ENCODE measurements around the gene PSG2. TPM values are rescaled to one million over a fixed set of nuclear protein-coding genes. Genes with fewer than 3 reads are reported as not detected.
"Not testable (repeated sequence)": the region's sequence is repeated elsewhere in the genome, so short reads cannot be mapped to it uniquely, and the experiment has no call there.

PSG2 gene
- polyA plus RNA-seq (ENCODE audit: insufficient read length) = not detected
- long read RNA-seq, donor 1 = 0 reads
- long read RNA-seq, donor 2 = 0 reads
- long read RNA-seq, donor 3 = 0 reads
- long read RNA-seq, donor 4 = 0 reads
- long read RNA-seq, donor 5 = 0 reads
- long read RNA-seq, donor 6 = 0 reads
- long read RNA-seq, donor 7 = 0 reads
- long read RNA-seq, donor 8 = 0 reads

DNA sequence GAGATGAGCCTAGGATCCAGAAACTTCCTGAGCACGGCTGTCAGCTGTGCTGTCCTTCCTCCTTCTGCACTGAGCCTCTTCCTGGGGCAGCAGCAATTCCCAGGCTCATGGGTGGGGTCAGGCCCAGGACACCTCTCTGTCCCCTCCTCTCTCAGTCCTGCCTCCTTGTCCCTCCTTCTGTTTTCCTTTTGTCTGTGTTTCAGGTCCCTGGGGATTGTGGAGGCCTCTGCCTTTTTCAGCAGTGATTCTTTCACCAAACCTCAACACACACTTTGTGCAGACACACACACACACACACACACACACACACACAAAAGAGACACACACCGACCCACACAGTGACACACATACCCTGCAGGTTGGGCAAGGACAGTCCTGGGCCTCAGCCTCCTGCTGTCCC, at the start of gene PSG2:
PSG2 (minus strand) TSS at position 101 of the 400 bp plus-strand sequence. CDS start 132 bp downstream, outside the sequence.
- DNase-seq = not testable (repeated sequence)

- DNase-seq = not testable (repeated sequence)
These were observed 48.9 kb upstream of the PSG2 start for GRCh38 chr19:43131281-43131842.

DNA sequence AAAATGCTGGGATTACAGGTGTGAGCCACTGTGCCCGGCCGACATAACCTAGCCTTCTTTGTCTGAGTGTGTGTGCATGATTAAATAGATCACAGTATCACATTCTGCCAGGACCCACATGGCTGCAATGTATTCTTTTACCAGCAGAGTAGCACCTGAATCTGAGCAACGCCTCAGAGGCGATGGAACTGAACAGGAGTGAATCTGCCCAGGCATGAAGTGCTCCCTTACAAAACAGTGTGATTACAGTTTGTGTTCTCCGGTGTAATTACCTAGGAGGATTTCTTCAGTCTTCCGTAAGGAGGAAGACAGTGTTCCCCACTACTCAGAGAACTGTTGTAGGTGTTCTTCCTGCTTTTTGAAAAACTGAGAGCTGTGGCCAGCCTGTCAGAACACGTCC, 46.7 kb upstream of the PSG2 start:
- not testable (repeated sequence) for DNase-seq

DNA sequence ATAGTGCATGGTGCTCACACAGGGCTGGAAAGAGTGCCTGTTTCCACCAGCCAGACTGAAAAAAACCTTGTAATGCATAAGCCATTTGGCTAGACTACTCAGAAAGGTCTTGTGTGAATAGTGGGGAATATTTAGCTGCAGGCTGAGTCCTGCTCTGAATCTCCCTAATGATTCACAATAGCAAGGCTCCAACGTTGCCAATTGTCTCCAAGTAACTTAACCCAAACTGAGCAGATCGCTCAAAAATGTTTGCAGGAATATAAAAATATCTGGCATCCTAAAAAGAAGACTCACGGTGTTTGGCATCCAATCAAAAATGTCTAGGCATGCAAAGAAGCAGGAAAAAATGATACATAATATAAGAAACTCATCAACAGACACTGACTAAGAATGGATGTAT, 44.8 kb upstream of the PSG2 start:
- DNase-seq = not testable (repeated sequence)

DNA sequence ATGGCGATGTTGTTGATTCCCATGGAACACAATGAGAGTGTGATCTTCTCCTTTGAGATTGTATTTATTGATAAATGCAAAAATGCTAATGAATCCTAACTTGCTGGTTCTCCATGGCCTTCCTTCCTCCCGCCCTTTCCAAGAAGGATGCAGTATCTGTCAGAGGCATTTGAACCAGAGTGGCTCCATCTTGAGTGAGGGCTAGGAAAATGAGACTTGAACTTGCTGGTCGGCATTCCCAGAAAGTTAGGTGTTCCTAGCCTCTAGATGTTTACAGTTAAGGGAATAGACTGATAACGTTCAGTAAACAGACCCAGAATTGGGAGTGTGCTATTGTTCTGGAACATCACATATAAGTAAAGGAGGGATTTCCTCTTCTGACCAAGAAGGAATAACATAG, 44.2 kb upstream of the PSG2 start:
- DNase-seq = no peak

GRCh38 chr19:43124360-43124759, 41.9 kb upstream of the PSG2 start:
- no peak for DNase-seq

DNA sequence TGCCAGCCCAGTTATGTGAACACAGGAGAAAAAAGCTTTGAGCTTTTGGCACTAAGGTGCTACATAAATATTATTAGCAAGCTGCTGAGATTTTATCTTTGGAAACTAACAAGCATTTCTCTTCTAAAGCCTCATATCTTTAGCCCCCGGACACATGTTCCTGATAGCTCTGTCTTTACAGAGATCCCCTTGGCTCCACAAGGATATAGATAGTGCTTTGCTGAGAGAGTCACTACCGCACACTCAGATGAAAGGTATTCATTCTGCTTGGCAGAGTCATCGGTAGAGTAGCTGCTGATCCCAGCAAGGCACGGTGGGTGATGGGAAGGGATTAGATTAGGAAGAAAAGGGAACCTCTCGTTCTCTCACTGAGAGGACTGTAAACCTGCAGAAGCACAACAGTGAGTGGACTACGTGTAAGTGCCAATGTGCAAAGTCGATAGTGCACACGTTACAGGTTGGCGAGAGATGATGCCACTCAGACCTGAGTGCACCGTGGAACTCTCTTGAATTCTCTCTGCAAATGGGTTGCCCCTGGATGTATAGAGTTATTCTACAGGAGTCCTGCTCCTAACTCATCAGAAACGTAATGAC, 38.0 kb upstream of the PSG2 start:
- DNase-seq = not testable (repeated sequence)

GRCh38 chr19:43119526-43119925, 37.0 kb upstream of the PSG2 start:
- not testable (repeated sequence) for DNase-seq

DNA sequence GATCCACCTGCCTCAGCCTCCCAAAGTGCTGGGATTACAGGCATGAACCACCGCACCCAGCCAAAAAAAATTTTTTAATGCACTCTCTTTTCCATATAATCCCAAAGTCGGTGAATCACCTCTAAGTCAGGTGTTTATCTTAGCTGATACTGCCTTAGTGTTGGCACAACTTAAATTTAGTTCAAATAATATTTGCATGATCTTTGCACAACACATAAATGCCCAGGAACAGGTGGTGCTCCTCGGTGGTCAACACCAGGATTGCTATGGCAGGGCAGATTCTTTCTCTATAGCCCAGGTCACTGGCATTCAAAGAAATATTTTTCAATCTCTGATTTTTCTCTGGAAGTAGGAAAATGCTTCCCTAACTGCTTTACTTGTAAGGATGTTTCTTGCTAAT, 33.9 kb upstream of the PSG2 start:
- DNase-seq = not testable (repeated sequence)

DNA sequence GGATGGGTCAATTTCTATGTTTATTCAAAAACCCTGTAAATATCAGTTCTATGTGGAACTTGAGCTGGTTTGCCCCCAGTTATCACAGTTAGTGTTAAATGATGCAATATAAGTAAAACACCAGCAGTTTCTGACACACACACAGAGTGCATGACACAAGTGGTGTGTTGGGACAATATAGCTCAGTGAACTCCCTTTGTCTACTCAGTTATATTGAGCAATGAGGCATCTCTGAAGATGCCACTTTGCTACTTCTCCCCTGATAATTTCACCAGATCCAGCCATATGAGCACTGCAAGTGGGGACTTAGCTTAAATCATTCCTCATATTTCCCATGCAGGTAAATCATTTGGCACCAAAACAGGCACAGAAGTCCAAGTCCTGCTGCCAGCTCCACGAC, 33.0 kb upstream of the PSG2 start:
- DNase-seq = not testable (repeated sequence)

GRCh38 chr19:43115064-43115463, 32.6 kb upstream of the PSG2 start:
- DNase-seq = not testable (repeated sequence)

GRCh38 chr19:43114626-43115025, 32.1 kb upstream of the PSG2 start:
- DNase-seq = not testable (repeated sequence)

DNA sequence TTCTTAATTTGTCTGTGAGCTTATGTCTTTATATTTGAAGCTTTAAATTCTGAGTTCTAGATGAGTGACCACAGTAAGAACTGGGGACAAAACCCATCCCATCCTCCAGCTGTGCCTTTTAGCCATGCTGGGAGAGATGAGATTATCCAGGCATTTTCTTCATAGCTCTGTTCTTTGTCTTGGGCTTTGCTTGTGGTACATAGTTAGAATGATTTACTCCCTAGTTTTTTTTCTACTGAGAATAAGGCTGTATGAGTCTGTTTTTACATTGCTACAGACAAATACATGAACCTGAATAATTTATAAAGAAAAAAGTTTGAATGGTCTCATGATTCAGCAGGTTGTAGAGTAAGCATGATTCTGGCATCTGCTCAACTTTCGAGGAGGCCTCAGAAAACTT, 24.9 kb upstream of the PSG2 start:
- DNase-seq = not testable (repeated sequence)

- no peak for DNase-seq
These were observed 23.0 kb upstream of the PSG2 start for GRCh38 chr19:43105496-43105895.

DNA sequence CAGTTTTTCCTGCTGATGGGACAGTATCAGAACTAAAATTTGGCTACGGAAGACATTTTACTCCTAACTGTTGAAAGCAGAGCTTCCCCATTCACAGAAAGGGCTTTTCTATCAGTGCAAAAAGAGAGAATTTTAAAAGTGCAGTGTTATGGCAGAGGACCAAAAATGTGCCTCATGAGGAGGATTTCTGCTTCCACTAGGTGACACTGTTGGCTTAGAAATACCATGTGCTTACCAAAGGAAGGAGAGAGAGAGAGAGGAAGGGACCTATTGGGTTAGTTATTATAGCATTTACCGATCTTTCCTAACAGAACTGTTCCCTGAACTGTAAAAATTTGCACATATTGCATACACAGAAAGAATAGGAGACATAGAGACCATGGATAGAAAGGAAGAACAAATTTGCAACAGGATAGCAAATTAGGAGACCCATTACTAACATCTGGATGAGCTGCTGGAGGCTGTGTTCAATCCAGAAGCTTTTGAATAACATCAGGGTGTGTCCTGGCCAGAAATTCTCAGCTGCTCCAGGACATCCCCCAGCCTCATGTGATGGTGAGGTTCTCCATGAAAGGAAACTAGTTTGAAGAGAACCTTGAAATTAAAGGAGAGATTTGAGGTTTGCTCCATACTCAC, 21.8 kb upstream of the PSG2 start:
- not testable (repeated sequence) for DNase-seq

DNA sequence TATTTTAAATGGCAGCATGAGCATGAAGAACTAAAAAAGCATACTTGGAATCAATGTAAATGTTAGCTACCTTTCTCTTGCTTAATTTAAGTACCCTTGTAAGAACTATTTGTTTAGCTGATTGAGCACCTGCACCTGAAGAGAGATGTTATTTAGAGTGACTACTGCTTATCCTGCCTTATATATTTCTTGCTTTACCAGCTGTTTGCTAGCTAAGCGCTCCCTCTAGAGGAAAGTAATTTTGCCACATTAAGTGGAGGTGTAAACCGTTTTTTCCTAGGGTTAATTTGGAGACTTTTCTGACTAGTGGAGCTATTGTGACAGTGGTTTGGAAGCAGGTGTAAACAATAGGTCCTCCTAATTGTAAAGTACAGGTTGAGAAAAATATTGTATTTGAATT, 19.4 kb upstream of the PSG2 start:
- DNase-seq = no peak

DNA sequence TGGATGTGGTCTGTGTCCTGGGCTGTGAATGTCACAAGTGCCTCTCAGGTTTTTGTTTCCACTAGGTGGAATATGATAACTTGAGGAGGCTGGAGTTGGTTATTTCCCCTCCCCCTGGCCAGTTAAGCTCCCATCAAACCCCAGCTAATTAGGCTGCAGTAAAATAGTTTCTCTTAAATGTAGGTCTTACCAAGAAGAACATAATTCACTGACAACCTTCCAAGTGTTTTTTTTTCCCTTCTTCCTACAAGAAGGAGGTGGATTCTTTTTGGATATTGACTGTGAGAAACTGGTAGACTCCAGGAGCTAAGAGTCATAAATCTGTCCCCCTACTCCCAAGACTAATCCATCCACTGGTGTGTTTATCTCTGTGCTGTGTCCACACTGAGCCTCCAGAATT, 15.9 kb upstream of the PSG2 start:
- DNase-seq = peak; percentile 11

- peak; percentile 1 for DNase-seq
These were observed 5.3 kb upstream of the PSG2 start for GRCh38 chr19:43087702-43088340.

DNA sequence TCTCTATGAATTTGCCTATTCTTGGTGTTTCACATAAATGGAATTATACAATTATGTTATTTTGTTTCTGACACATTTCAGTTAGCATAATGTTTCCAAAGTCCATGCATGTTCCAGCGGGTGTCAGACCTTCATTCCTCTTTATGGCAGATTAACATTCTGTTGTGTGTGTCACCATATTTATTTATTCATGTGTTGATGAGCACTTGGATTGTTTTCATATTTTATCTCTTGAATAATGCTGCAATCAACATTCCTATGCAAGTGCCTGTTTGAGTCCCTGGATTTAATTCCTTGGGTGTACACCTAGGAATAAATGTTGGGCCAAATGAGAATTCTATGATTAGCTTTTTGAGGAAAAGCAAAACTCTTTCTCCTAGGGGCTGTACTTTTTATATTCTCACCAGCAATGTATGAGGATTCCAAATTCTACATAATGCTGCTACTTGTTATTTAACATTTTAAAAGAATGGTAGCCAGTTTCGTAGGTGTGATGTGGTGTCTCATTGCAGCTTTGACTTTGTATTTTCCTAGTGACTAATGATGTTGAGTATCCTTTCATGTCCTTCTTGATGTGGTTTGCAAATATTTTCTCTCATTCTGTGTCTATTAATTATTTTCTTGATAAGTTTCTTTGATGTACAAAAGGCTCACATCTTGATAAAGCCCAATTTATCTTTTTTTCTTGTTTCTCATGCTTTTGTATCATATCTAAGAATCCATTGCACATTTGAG, 3.5 kb upstream of the PSG2 start:
- DNase-seq = not testable (repeated sequence)

GRCh38 chr19:43084196-43084832, 1.8 kb upstream of the PSG2 start:
- DNase-seq = not testable (repeated sequence)

DNA sequence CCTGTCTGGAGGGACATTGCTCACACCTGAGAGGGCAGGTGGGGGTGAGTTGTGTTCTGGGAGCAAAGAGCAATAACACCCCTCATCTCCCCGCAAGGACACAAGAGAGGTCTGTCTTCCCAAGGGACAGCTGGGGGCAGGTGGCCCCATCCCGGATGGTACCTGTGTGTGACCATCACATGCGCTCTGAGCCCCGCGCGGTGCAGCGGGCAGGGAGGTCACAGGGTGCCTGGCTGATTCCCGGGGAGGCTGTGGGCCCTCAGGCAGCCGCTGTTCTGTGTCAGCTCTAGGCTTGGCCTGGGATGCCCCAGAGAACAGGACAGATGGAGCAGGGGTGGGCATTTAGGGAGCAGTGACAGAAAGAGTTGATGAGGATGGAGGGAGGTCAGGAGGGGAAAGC, 1.2 kb upstream of the PSG2 start:
- not testable (repeated sequence) for DNase-seq

- no peak for DNase-seq
These were observed 4.2 kb downstream of the PSG2 start for GRCh38 chr19:43078311-43078710.

Measured in left kidney (tissue), 8 donors.